SH-SY5Y (cell line): Measurements from ENCODE around the gene SNRNP200.

Source experiments
- GATA2 ChIP-seq: IDR thresholded peaks from 2 replicates; pipeline ENCODE4 v1.6.1; 2011; ENCODE audit warnings: mild to moderate bottlenecking, low read depth, low read length
- GATA3 ChIP-seq: IDR thresholded peaks from 2 replicates; pipeline ENCODE4 v1.6.1; 2011; ENCODE audit warnings: low read depth, mild to moderate bottlenecking, low read length, moderate library complexity

DNA sequence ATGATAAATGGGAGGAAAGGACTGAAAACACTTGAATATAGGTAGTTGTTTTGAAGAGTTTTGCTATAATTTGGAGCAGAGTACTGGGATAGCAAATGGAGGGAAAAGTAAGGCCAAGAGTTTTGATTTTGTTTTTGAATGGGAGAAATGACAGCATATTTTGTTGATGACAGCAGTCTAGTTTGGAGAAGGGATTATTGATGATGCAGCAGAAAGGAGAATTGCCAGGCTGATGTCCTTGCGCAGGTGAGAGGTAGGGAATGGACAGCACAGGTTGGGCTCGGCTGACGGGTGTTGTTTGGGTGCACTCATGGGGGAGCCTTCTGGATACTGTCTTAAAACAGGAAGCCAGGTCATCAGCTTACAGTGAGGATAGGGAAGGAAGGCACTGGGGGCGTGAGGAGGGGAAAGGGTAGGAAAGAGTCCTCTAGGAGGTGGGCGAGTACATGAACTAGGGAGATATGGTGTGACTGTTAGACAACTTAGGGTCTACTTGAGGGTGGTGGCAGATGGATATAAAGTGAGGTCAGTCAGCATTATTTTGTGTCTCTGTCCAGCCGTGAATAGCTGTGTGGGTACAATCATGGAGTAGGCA is 40.6 kb upstream of the SNRNP200 start:
- TF ChIP-seq GATA2 (no peak), GATA3 (no peak)
